Activated CD4-positive, alpha-beta T cell treated with anti-CD3 and anti-CD28 coated beads, Interleukin-2, amount 50 U/mL, for 48 hours (primary cell): Measurements from ENCODE around the gene NMT1.

Experiments
- DNase-seq, 2 experiments: peaks; one replicate each; pipeline ENCODE4 v3.0.0-alpha.2; 2020

Gene NMT1

DNA sequence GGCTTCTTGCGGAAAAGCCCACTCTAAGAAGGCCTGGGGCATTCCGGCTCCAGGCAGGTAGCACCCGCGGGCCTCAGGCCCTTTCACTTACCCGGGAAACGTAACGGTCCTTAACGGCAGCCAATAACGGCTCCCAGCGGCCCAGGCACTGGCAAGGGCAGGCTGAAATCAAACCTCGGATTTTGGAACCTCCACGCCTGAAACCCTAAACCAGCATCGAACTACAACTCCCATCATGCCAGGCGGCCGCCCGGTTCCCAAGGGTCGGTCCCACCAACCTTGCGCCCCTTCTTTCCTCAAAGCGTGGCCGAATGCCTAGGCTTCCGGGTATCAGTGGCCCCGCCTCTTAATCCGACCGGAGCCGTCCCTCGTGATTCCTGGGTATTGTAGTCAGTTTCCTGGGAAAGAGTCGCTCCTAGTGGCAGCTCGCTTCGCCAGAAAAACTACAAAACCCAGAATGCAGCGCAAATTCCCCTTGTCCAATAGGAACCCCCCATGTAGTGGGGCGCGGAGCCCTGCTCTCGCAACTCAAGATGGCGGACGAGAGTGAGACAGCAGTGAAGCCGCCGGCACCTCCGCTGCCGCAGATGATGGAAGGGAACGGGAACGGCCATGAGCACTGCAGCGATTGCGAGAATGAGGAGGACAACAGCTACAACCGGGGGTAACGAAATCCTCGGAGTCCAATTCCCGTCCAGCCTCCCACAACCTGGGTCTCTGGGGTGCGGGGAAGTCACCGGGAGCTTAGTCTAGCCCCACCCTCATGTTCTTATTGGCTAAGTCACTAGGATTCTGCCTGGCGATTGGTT, at the start of gene NMT1:
Gene NMT1 (plus strand): TSS at position 521 of the 809 bp plus-strand sequence. CDS start 13 bp downstream, at position 534.
- peak; percentile 95 to 97 for DNase-seq

DNA sequence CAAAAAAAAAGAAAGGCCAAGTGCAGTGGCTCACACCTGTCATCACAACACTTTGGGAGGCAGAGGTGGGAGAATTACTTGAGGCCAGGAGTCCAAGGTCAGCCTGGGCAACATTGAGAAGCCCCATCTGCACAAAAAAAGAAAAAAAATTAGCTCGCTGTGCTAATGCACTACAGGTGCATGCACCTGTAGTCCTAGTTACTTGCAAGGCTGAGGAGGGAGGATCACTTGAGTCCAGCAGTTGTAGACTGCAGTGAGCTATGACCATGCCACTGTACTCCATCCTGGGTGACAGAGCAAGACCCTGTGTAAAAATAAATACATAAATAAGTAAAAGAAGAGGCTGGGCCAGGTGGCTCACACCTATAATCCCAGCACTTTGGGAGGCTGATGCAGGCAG, 49.4 kb upstream of the NMT1 start:
- DNase-seq = no peak

GRCh38 chr17:45013021-45013997, 47.8 kb upstream of the NMT1 start:
- DNase-seq = no peak

DNA sequence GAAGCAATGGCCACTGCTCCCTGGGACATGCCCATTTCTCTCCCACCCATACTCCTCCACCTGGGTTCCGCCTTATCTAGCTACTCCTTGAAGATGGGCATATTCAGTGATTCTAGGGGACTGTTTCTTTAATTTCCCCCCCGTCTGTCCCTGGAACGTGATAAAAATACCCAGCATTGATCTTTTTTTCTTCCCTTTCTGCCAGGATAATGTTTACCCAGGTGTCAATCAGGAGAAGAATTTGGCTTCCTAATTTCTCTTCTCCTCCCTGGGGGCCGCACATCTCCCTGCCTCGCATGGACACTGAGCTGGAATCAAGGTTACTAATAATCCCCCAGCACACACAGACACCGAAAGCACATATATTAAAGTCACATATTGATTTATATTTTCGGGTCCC, 44.9 kb upstream of the NMT1 start:
- DNase-seq = no peak

DNA sequence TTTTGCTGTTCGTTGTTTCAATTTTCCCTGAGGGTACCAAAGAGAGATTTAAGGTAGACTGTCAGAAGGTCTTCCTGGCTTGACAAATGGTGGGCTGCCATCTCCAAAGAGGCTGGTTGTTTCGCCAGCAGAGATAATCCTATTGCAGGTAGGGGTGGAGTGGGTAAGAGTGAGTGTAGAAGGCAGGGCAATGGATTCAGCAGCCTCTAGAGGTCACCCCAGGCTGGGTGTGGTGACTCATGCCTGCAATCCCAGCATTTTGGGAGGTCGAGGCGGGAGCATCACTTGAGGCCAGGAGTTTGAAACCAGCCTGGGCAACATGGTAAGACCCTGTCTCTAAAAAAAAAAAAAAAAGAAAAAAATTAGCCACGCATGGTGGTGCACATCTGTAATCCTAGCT, 44.3 kb upstream of the NMT1 start:
- DNase-seq = peak in 1 of 2 experiments; percentile 5

- DNase-seq = no peak
These were observed 42.6 kb upstream of the NMT1 start for GRCh38 chr17:45018514-45018847.

DNA sequence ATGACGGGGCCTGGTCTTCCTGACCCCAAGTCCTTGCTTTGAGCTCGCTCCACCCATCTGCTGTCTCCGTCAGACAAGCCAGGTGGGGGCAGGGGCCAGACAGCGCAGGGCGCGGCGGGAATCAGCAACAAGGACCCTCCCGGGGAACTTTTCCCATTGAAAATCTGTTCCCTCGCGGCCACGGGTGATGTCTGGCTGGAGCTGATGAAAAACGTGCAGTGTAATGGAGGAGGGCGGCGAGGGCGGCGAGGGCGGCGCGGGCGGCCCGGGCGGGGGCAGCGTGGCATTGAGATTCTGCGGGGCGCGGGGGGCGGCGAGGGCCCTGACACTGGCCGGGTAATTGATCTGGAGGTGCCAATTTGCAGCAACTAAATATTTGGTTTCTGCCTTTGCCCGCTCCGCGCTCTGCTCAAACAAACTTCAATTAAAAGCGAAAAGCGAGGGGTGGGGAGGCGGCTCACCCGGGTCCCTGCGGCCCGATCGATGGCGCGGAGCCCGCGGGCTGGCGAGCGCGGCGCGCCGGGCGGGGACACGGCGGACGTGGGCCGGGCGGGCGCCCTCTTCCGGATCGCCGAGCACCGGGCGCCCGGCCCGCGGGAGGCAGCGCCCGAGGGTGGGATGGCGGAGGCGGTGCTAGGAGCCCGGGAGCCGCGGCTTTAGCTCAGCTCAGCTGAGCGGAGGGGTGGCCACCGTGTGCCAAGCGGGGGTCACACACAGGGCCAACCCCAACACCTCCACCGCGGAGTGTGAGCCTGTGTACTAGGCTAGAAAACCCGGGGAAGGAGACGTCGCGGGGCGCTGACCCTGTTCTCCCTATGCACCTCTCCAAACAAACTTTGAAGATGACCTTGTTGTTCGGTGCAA, 42.0 kb upstream of the NMT1 start:
- peak; percentile 43 to 48 for DNase-seq

DNA sequence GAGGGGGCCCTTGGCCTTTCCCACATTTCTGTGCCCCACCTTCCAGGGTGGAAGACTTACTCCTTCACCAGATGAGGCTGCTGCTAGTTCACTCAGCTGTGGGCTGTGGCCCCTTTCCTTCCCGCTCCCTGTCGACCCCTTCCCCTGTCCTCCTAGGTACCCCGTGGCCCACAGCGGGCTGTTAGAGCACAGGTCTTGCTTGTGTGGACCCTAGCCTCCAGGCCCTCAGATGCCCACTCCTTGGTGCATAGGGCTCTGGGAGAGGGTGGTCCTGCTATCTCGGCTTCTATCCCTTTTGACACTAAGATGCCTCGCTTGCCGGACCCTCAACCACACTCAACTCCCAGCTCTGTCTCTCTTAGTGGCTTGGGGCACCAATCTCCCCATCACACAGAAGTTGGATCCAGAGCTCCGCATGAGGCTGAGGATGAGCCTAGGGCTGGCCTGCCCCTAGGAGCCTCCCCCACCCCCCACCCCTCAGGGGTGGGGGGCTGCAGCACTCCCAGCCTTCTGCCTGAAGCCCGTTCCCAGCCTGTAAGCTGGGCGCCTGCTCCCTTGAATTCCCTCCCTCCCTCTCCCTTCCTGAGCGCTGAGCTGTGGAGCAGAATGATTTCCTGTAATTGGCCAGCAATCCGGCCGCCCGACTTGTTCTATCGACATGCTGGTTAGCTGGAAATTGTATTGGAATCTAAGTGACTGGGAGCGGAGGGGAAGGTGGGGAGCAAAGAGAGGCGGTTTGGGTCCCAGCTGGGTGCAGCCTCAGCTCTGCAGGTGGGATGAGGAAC, 40.6 kb upstream of the NMT1 start:
- DNase-seq = peak in 1 of 2 experiments; percentile 10

GRCh38 chr17:45021607-45022287, 39.4 kb upstream of the NMT1 start:
- peak; percentile 65 to 69 for DNase-seq

GRCh38 chr17:45022288-45022648, 38.8 kb upstream of the NMT1 start:
- no peak for DNase-seq

GRCh38 chr17:45022655-45023339, 38.3 kb upstream of the NMT1 start:
- no peak for DNase-seq

GRCh38 chr17:45029096-45029495, 32.0 kb upstream of the NMT1 start:
- DNase-seq = no peak

DNA sequence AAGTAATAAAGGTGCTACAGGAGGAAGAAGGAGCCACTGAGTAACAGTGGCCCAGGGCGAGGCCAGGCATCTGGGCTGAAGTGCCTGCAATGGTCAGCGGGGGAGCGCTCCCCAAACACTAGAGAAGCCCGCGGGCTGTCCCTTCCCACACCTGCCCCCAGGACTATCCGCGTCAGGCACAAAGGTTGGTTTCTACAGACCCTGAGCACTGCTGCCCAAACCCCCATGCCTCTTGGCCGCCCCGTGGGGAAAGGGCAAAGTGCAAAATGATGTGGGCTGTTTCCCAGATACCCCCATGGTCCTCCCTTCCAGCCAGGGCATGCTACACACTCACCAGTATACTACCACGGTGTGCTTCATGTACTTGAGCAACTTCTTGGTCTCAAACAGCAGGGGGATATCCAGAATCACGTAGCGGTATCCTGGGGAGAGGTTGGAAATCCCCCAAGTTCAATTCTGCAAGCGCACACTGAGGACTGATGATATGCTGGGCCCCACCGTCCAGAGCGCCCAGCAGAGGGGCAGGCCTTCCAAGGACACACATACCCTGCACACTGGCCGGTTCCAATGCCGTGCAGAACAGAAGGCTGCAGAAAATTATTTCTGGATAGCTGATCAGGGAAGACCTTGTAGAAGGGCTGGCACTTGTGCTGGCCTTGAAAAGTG, 31.2 kb upstream of the NMT1 start:
- DNase-seq = no peak

- DNase-seq = no peak
These were observed 30.4 kb upstream of the NMT1 start for GRCh38 chr17:45030733-45031132.

GRCh38 chr17:45031231-45032173, 29.6 kb upstream of the NMT1 start:
- DNase-seq = no peak

- no peak for DNase-seq
These were observed 29.0 kb upstream of the NMT1 start for GRCh38 chr17:45032174-45032541.

- DNase-seq = no peak
These were observed 26.5 kb upstream of the NMT1 start for GRCh38 chr17:45034599-45034998.

DNA sequence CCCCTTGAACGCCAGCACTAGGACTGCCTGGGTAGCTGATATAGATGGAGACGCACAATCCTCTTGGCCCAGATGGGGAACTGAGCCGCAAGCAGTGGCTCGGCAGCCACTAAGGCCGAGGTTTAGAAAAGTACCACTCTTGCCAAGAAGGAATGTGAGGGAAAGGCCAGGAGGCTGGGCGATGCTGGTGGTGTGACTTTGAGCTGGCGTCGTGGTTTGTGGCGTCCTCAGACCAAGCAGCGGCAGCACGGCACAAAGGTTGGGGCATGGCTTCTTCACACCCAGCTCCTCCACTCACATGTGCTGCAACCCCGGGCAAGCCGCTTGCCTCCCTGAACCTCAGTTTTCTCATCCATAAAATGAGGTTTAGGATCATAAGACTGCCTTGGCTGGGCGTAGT, 25.3 kb upstream of the NMT1 start:
- DNase-seq = no peak

GRCh38 chr17:45036691-45037090, 24.4 kb upstream of the NMT1 start:
- no peak for DNase-seq
